PFSK-1 (cell line): ENCODE results near the gene CKAP5.

Experiments used
- POLR2AphosphoS5 ChIP-seq: IDR thresholded peaks from 2 replicates; pipeline ENCODE4 v1.6.1; 2012; ENCODE audit warnings: low read depth, mild to moderate bottlenecking, control low read depth, low read length, moderate library complexity
- REST ChIP-seq, 2 experiments: IDR thresholded peaks; 2 replicates each; pipeline versions ENCODE4 v1.6.1 to v1.8.0; 2011 to 2012; ENCODE audit warnings: low read depth in 2 of 2, low read length in 2 of 2, control low read depth in 1 of 2, inconsistent platforms in 1 of 2, mild to moderate bottlenecking in 1 of 2, moderate library complexity in 1 of 2; ENCODE audit not compliant: insufficient read depth in 1 of 2
- SIN3A ChIP-seq: IDR thresholded peaks from 2 replicates; pipeline ENCODE4 v1.6.1; 2012; ENCODE audit warnings: mild to moderate bottlenecking, low read length, moderate library complexity, borderline replicate concordance; ENCODE audit not compliant: insufficient read depth
- TAF1 ChIP-seq: IDR thresholded peaks from 2 replicates; pipeline ENCODE4 v1.6.1; 2012; ENCODE audit warnings: low read length, control low read depth, borderline replicate concordance; ENCODE audit not compliant: insufficient read depth

- TF ChIP-seq TAF1 (no peak), SIN3A (no peak), REST (IDR thresholded peaks at IDR 0.05; ENCODE audit: insufficient read depth in 1 of 2, low read depth in 2 of 2, low read length in 2 of 2) (no peak), POLR2AphosphoS5 (no peak)
Observed at GRCh38 chr11:46836870-46837269, 9.2 kb downstream of the CKAP5 start.
